BE2C (cell line): Measurements from ENCODE around the gene LAMA5.

Experiments
- DNase-seq: peaks from one replicate; pipeline ENCODE4 v3.0.0-alpha.2; 2020
- H3K27me3 ChIP-seq: fragments of 250-450 bp; sonication (Bioruptor Pico); 2 replicates; pipeline ENCODE4 v1.5.1; 2020; ENCODE audit warnings: mild to moderate bottlenecking
- H3K36me3 ChIP-seq: fragments of 250-450 bp; sonication (Bioruptor Pico); 2 replicates; pipeline ENCODE4 v1.5.1; 2020; ENCODE audit warnings: mild to moderate bottlenecking
- H3K4me1 ChIP-seq: fragments of 250-450 bp; sonication (Bioruptor Pico); 2 replicates; pipeline ENCODE4 v1.5.1; 2020
- H3K4me3 ChIP-seq: 2 replicates; pipeline ENCODE4 v1.5.1; 2011; ENCODE audit warnings: low read depth, low read length
- H3K9me3 ChIP-seq: fragments of 250-450 bp; sonication (Bioruptor Pico); 2 replicates; pipeline ENCODE4 v1.5.1; 2020
- TF ChIP-seq, protein P1 (sequence below): IDR thresholded peaks from 2 replicates; pipeline ENCODE4 v1.5.1; 2012; ENCODE audit warnings: mild to moderate bottlenecking, low read depth, low read length

The LAMA5 gene

DNA sequence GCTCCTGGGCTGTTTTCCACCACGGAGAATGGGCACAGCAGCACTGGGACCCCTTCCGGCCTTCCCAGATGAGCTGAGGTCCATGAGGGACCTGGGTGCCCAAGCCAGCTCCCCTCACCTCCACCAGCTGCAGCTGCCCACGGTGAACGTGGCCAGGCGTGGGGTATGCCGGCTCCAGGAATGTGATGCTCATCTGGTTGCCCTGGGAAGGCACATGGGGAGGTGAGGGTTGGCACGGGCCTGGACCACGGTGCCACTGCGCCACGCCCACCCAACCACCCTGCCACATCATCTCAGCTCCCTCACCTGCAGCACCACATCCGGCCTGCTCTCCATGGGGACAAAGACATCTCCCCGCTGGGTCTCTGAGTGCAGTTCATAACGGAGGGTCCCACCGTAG, 40.6 kb downstream of the LAMA5 start:
- no peak for DNase-seq
- Histone ChIP-seq H3K36me3 (no peaks in the 10 kb centered on the region), H3K27me3 (no peaks in the 10 kb centered on the region), H3K4me3 (no peak overlapping the region), H3K4me1 (no peaks in the 10 kb centered on the region), H3K9me3 (no peaks in the 10 kb centered on the region)
- TF ChIP-seq, protein P1, sequence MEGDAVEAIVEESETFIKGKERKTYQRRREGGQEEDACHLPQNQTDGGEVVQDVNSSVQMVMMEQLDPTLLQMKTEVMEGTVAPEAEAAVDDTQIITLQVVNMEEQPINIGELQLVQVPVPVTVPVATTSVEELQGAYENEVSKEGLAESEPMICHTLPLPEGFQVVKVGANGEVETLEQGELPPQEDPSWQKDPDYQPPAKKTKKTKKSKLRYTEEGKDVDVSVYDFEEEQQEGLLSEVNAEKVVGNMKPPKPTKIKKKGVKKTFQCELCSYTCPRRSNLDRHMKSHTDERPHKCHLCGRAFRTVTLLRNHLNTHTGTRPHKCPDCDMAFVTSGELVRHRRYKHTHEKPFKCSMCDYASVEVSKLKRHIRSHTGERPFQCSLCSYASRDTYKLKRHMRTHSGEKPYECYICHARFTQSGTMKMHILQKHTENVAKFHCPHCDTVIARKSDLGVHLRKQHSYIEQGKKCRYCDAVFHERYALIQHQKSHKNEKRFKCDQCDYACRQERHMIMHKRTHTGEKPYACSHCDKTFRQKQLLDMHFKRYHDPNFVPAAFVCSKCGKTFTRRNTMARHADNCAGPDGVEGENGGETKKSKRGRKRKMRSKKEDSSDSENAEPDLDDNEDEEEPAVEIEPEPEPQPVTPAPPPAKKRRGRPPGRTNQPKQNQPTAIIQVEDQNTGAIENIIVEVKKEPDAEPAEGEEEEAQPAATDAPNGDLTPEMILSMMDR = no peak

DNA sequence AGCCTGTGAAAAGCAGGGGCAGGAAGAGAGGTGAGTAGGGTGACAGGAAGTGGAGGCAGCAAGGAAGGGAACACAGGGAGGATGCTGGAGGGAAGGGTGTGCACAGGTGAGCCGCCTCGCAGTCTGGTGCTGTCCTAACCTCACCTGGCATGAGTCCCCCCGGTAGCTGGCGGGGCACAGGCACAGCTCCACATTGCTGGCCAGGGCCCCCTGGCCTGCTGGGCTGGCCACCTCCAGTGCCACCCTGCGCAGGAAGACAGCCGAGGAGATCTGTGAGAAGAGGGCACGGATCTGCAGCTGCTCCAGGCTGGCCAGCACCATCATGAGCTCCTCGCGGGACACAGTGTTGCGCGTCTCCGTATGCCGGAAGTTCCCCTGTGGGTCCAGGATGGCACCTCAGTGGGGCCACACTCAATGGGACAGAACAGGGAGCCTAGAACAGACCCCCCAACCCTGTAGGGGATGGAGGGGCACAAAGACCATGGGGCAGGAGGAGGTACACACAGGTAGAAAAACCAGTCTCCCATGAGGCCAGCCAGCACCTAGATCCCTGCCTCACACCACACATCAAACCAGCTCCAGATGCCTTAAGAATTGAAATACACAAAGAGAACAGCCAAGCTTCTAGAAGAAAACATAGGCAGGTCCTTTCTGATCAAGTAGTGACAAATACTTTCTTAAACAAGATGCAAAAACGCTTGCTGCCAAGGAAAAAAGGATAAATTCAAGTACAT, 41.8 kb downstream of the LAMA5 start:
- no peak for DNase-seq
- Histone ChIP-seq H3K36me3 (no peaks in the 10 kb centered on the region), H3K27me3 (no peaks in the 10 kb centered on the region), H3K4me1 (no peaks in the 10 kb centered on the region), H3K4me3 (no peak overlapping the region), H3K9me3 (no peaks in the 10 kb centered on the region; the same call in 1 of the 2 replicates)
- TF ChIP-seq, protein P1 = no peak

DNA sequence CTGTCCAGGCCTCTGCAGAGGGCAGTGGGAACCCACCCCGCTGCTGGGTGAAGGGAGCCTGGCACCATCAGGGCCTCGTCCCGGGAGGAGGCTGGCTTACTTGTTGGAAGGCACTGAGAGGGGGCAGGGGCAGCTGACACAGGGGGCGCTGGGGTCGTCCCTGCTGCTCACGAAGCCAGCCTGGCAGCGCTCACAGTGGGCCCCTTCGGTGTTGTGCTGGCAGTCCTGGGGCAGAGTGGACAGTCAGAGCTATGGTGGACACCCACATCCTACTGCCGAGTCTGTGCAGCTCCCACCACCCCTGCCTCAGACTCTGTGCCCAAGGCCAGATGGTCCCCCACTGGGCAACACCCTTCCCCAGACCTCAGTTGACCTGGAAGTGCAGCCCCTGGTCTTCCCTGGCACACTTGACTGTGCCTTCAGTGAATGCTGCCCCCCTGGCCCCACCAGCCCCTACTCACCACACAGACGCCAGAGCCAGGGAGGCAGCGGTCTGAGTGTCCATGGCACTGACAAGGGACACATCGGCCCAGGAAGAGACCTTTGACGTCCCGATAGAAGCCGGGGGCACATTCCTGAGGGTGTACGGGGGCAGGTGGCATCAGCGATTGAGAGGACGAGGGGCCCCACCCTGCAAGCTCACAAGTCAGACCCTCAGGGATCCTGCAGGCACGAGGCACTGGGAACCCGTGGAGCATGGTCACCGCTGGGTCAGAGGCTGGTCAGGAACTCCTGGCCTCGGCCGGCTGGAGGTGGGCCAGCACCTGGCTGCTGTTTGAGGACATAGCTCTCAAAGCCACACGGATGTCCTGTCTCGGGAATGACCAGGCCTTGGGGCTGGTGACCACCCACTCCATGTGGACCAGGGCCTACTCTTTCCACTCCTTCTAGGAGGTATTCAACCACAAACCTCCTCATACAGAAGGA, 42.9 kb downstream of the LAMA5 start:
- Histone ChIP-seq H3K4me1 (no peaks in the 10 kb centered on the region), H3K4me3 (no peak overlapping the region), H3K36me3 (no peaks in the 10 kb centered on the region), H3K27me3 (no peaks in the 10 kb centered on the region), H3K9me3 (no peaks in the 10 kb centered on the region; the same call in 1 of the 2 replicates)
- DNase-seq = no peak
- TF ChIP-seq, protein P1 = no peak

DNA sequence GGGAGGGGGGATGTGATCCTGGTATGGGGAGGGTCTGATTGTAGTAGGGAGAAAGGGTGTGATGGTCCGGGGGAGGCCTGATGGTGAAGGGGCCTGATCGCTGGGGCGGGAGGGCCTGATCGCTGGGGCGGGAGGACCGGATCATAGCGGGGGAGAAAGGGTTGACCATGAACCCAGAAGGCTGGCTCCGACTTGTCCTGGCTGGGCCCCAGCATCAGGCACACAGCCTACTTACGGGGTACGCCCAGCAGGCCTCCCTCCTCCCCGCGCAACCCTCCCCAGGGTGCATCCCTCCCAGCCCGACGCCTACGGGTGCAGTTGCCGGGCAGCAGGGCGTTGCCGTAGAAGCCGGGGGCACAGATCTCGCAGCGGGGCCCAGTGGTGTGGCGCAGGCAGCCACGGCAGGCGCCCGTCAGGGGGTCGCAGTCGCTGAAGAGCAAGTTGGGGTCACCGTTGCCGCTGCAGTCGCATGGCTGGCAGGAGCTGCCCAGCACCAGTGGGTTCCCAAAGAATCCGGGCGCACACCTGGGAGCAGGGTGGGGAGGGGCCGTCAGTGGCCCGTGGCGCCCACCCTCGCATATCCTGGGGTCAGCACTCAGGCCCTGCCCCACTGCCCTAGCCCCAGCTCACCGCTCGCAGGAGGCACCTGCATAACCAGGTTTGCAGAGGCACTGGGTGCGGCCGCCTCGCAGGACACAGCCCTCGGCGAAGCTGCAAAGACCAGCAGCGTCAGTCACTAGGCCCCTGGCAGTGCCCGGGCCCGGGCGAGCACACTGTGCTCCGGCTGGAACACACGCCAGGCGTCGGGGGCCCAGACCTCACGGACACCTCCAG, 43.7 kb downstream of the LAMA5 start:
- DNase-seq = no peak
- H3K36me3 ChIP-seq = no peaks in the 10 kb centered on the region
- no peak overlapping the region for H3K4me3 ChIP-seq
- no peaks in the 10 kb centered on the region; the same call in 1 of the 2 replicates for H3K9me3 ChIP-seq
- no peaks in the 10 kb centered on the region for H3K4me1 ChIP-seq
- TF ChIP-seq, protein P1 = no peak
- no peaks in the 10 kb centered on the region for H3K27me3 ChIP-seq

DNA sequence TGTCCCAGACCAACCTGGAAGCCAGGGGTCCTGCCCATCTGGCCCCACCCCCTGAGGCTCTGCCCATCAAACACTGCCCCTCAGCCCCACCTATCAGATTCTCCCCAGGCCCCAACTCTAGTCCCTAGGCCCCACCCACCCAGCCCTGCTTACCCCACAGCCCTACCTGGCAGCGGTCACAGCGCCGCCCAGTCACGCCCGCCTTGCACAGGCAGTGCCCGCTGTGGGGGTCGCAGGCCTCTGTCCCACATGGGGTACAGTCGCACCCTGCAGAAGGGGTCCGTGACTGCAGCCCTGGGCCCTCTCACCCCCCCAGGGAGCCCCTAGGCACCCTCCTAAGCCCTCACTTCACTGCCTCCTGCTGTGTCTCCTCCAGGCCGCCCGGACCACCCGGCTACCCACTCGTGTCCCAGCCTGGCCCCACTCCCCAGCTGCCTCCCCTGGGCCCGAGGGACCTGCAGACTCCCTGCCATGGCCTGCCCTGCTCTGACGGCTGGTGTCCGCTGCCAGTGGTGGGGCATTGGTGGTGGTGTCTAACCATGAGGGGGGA, 44.5 kb downstream of the LAMA5 start:
- DNase-seq = no peak
- no peaks in the 10 kb centered on the region; the same call in 1 of the 2 replicates for H3K9me3 ChIP-seq
- no peak overlapping the region for H3K4me3 ChIP-seq
- no peaks in the 10 kb centered on the region for H3K4me1 ChIP-seq
- TF ChIP-seq, protein P1 = no peak
- H3K27me3 ChIP-seq = no peaks in the 10 kb centered on the region
- no peaks in the 10 kb centered on the region for H3K36me3 ChIP-seq
